Chondrocyte (in vitro differentiated cells): ENCODE results near the gene TRAPPC6A. TPM values are rescaled to one million over a fixed set of nuclear protein-coding genes. Genes with fewer than 3 reads are reported as not detected.

Experiments used
- DNase-seq: peaks from one replicate; pipeline ENCODE4 v3.0.0; 2021; ENCODE audit warnings: mixed read lengths, low spot score
- H3K27ac Mint-ChIP-seq: one replicate; pipeline ENCODE4 v1.8.0; 2021; ENCODE audit warnings: mild to moderate bottlenecking, moderate library complexity, mixed read lengths; ENCODE audit not compliant: unreplicated experiment
- H3K27me3 Mint-ChIP-seq: 2 replicates; pipeline ENCODE4 v1.8.0; 2021; ENCODE audit warnings: low read depth, mixed read lengths
- H3K36me3 Mint-ChIP-seq: 2 replicates; pipeline ENCODE4 v1.8.0; 2021; ENCODE audit warnings: low read depth, mixed read lengths
- H3K4me1 Mint-ChIP-seq: 2 replicates; pipeline ENCODE4 v1.8.0; 2021; ENCODE audit warnings: low read depth, mild to moderate bottlenecking, mixed read lengths
- H3K4me3 Mint-ChIP-seq: one replicate; pipeline ENCODE4 v1.8.0; 2021; ENCODE audit warnings: mild to moderate bottlenecking, moderate library complexity, mixed read lengths; ENCODE audit not compliant: unreplicated experiment
- H3K9me3 Mint-ChIP-seq: 2 replicates; pipeline ENCODE4 v1.8.0; 2021; ENCODE audit warnings: low read depth, mixed read lengths
- total RNA-seq: library from RNA; stranded (reverse); gene quantifications from 3 replicates; pipeline ENCODE4 v1.2.1, GENCODE V29; 2021
- TF ChIP-seq, protein P1 (sequence below): fragments of 200-600 bp; sonication (generic); IDR thresholded peaks from 2 replicates; pipeline ENCODE4 v1.5.0; 2021; ENCODE audit warnings: antibody characterized with exemption, mild to moderate bottlenecking, moderate library complexity

Gene TRAPPC6A
- total RNA-seq, 1 donor from 2014 or later: 12.7 TPM

DNA sequence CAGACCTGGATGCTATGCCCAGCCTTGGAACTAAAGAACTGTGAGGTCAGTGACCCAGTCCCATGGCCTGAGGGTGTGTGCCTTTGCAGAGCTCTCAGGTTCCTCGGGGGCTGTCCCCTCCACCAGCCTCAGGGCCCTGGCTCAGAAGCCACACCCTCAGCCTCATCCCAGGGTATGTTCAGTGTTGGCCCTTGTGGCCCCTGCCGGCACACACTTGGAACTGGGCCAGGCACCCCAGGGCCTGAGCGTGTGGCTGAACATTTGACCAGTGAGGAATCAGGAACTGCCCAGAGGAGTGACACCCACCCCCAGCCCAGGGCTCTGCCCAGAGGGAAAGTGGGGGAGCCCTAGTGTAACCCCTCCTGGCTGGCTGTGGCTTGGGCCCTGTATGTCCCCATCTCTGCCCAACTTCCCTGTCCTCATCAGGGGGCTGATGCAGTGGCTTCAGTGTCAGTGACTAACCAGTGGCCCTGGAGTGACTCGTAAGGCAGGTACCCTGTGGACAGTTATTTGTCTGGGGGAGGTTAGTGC, 27.2 kb downstream of the TRAPPC6A start:
- H3K27me3 Mint-ChIP-seq: no peaks in the 10 kb centered on the region
- no peaks in the 10 kb centered on the region for H3K9me3 Mint-ChIP-seq
- no peak overlapping the region for H3K27ac Mint-ChIP-seq
- H3K36me3 Mint-ChIP-seq: peaks cover 5% of the 10 kb centered on the region
- TF ChIP-seq, protein P1, sequence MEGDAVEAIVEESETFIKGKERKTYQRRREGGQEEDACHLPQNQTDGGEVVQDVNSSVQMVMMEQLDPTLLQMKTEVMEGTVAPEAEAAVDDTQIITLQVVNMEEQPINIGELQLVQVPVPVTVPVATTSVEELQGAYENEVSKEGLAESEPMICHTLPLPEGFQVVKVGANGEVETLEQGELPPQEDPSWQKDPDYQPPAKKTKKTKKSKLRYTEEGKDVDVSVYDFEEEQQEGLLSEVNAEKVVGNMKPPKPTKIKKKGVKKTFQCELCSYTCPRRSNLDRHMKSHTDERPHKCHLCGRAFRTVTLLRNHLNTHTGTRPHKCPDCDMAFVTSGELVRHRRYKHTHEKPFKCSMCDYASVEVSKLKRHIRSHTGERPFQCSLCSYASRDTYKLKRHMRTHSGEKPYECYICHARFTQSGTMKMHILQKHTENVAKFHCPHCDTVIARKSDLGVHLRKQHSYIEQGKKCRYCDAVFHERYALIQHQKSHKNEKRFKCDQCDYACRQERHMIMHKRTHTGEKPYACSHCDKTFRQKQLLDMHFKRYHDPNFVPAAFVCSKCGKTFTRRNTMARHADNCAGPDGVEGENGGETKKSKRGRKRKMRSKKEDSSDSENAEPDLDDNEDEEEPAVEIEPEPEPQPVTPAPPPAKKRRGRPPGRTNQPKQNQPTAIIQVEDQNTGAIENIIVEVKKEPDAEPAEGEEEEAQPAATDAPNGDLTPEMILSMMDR: no peak
- H3K4me1 Mint-ChIP-seq: peaks cover 15% of the 10 kb centered on the region
- no peak for DNase-seq
- no peak overlapping the region for H3K4me3 Mint-ChIP-seq

DNA sequence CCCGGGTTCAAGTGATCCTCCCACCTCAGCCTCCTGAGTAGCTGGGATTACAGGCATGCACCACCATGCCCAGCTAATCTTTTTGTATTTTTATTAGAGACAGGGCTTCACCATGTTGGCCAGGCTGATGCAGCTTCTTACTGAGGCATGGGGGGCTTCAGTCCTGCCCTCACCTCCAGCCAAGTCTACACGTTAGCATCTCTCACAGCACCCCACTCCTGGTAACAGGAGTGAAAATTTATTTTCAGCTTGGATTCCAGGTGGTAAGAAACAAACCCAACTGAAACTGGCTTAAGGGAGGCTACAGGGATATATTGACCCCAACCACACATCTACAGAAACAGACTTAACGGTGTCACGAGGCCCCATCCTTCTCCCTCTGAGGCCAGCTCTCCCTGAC, 27.9 kb downstream of the TRAPPC6A start:
- no peaks in the 10 kb centered on the region for H3K27me3 Mint-ChIP-seq
- H3K27ac Mint-ChIP-seq: no peak overlapping the region
- no peaks in the 10 kb centered on the region for H3K9me3 Mint-ChIP-seq
- DNase-seq: no peak
- H3K36me3 Mint-ChIP-seq: peaks cover 5% of the 10 kb centered on the region
- TF ChIP-seq, protein P1: no peak
- peaks cover 15% of the 10 kb centered on the region for H3K4me1 Mint-ChIP-seq
- no peak overlapping the region for H3K4me3 Mint-ChIP-seq

DNA sequence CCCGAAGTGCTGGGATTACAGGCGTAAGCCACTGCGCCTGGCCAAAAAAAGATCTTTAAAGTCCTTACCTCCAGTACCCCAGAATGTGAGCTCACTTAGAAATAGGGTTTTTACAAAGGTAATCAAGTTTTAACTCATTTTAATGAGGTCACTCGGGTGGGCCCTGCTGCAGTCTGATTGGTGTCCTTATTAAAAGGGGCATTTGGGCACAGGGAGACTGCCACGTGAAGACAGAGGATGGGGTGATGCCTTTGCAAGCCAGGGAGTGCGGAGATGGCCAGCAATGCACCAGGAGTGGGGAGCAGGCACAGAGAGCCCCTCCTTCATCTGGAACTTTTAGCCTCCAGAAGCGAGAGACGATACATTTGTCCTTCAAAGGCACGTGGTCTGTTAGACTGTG, 28.9 kb downstream of the TRAPPC6A start:
- TF ChIP-seq, protein P1: no peak
- no peaks in the 10 kb centered on the region for H3K9me3 Mint-ChIP-seq
- peaks cover 12% of the 10 kb centered on the region for H3K4me1 Mint-ChIP-seq
- H3K36me3 Mint-ChIP-seq: peaks cover 5% of the 10 kb centered on the region
- no peaks in the 10 kb centered on the region for H3K27me3 Mint-ChIP-seq
- DNase-seq: no peak
- no peak overlapping the region for H3K4me3 Mint-ChIP-seq
- no peak overlapping the region for H3K27ac Mint-ChIP-seq

DNA sequence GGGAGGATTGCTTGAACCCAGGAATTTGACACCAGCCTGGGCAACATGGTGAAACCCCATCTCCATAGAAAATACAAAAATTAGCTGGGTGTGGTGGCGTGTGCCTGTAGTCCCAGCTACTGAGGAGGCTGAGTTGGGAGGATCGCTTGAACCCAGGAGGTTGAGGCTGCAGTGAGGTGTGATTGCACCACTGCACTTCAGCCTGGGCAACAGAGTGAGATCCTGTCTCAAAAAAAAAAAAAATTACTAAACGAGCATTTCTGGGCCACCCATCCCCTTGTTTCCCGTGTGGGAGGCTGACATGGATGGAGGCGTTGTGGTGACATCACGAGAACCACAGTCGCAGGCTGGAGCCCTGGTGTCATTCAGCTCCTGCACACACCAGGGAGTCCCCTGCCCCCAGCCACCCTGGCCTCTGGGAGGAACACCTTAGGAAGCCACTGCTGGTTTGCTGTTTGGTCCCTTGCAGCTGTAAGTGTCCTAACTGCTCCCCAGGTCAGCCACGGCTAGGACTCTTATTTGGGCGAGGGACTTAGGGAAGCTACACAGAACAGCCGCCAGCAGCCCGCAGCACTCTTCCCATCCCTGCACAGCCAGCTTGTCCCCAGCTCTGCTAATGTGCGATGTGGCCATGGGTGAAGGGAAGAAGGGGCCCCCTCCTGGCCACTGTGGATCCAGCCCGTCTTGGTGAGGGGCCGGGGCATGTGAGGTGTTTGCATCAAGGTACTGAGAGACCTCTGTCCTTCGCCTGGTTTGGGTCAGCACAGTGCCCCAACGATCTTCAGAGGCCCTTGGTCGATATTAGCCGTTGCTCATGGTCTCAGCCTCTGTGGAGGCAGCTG, 30.0 kb downstream of the TRAPPC6A start:
- Mint-ChIP-seq H3K27ac (no peak overlapping the region), H3K4me3 (no peak overlapping the region), H3K4me1 (peaks cover 7% of the 10 kb centered on the region), H3K9me3 (no peaks in the 10 kb centered on the region), H3K27me3 (no peaks in the 10 kb centered on the region), H3K36me3 (peaks cover 5% of the 10 kb centered on the region)
- no peak for DNase-seq
- TF ChIP-seq, protein P1: no peak

DNA sequence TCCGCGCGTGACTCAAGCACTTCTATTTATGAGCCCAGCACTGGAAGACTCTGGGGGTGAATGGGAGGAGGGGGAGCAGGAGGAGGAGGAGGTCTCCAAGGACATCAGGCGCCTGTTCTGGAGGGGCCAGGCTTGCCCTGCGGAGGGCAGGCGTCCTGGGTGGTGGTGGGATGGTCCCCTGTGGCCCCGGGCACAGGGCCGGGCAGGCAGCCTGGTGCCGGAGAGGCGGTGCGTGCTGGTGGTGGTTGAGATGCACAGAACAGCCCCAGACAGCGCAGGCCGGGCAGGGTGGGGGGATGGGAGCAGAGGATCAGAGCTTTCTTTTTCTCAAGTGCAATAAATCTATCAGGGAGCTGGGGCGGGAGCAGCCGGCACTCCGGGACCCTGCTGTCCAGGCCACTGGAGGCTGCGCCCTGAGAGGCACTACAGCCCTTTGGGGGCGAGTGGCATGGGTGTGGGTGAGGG, 31.3 kb downstream of the TRAPPC6A start:
- Mint-ChIP-seq H3K27me3 (no peaks in the 10 kb centered on the region), H3K9me3 (no peaks in the 10 kb centered on the region), H3K4me3 (no peak overlapping the region), H3K4me1 (peaks cover 3% of the 10 kb centered on the region), H3K36me3 (peaks cover 11% of the 10 kb centered on the region), H3K27ac (no peak overlapping the region)
- TF ChIP-seq, protein P1: no peak
- DNase-seq: peak; percentile 82
